NCI-H187 (cell line): ENCODE measurements around the gene ZNF436.

Source experiments
- DNase-seq, 2 experiments: peaks; one replicate each; lab custom pipeline; 2025; lab: John Stamatoyannopoulos, UW

ZNF436 gene

DNA sequence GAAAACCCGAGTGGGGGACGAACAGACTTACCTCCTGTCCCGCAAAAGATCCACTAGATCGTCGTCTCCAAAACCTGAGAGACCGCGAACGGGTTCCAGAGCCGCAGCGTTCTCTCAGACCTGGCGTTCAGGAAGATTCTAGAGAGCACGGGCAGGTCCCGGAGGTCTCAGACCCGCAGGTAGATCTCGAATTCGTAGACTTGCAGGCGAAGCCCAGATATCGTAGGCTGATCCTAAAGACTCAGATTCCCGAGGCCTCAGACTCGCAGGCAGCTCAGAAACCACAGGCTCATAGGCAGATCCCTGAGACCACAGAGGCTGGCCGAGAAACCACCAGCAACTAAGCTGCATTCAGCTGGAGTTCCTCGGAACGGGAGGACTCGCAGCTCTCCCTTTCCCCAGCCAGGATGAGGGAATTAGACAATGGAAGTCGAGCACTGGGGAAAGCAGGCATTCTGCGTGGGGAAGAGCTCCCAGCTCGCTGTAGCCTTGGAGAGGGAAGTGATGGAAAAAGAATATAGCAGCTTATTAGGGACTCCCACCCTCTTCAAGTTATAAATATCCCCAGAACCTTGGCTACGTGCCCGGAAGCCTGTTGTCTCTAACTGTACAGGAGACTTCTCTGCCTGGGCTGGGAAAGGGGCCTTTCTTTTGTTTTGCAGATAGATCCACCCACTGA, at the start of gene ZNF436:
Gene ZNF436 (minus strand): TSS at position 502 of the 679 bp plus-strand sequence. CDS start 1,831 bp downstream, outside the sequence.
- peak; percentile 62 to 66 for DNase-seq

DNA sequence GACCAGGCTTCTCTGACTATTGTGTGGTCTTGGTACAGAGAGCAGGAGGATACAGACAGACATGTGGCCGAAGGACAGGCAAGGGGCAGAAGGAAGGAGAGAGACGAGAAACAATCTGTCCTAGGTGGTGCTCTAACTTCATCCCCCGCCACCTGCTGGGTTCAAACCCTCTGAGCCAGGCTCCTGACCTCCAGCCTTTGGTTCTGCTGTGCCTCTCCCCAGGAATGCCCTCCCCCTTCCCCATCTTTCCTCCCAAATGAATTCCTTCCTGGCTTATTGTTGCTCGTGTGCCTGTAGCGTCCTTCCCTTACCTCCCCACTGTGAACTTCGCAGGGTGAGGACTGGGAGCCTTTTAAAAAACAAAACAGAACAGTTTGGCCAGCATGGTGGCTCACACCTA, 49.5 kb upstream of the ZNF436 start:
- no peak for DNase-seq

DNA sequence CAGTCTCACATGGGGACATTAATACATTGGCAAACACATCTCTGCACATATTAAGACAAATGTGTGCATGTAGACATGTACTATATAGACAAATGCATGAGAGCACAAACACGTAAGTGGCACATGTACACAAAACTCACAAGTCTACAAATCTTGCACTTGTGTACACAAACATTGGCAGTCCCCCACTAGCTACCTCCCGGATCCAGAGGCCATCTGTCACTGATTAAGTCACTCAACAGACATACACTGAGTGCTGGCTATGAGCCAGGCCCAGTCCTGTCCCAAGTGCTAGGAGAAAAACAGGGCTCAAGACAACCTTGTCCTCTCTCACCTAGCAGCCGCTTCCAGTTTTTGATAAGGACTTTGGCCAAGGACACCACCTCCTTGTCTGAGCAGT, 47.9 kb upstream of the ZNF436 start:
- no peak for DNase-seq

- DNase-seq, result no peak
Measured at GRCh38 chr1:23416964-23417363, 47.3 kb upstream of the ZNF436 start.

- DNase-seq, result no peak
Measured at GRCh38 chr1:23408797-23409290, 39.2 kb upstream of the ZNF436 start.

- DNase-seq, result no peak
Measured at GRCh38 chr1:23407016-23407630, 37.5 kb upstream of the ZNF436 start.

- no peak for DNase-seq
Measured at GRCh38 chr1:23405946-23406345, 36.3 kb upstream of the ZNF436 start.

- peak; percentile 57 to 75 for DNase-seq
Measured at GRCh38 chr1:23403735-23404486, 34.3 kb upstream of the ZNF436 start.

GRCh38 chr1:23403355-23403734, 33.7 kb upstream of the ZNF436 start:
- DNase-seq, result no peak

DNA sequence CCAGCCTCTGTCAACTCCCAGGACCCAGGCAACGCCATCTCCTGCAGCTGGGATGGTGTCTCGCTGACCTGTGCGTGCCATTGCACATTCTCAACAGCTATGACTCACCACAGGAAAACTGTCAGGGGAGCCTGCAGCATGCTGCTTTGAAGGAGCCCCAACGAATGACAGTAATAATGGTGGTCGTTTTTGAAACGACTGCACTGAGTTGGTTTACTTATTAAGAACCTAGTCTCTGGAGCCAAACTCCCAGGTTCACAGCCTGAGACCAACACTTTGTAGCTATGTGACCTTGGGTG, 33.4 kb upstream of the ZNF436 start:
- DNase-seq, result no peak

DNA sequence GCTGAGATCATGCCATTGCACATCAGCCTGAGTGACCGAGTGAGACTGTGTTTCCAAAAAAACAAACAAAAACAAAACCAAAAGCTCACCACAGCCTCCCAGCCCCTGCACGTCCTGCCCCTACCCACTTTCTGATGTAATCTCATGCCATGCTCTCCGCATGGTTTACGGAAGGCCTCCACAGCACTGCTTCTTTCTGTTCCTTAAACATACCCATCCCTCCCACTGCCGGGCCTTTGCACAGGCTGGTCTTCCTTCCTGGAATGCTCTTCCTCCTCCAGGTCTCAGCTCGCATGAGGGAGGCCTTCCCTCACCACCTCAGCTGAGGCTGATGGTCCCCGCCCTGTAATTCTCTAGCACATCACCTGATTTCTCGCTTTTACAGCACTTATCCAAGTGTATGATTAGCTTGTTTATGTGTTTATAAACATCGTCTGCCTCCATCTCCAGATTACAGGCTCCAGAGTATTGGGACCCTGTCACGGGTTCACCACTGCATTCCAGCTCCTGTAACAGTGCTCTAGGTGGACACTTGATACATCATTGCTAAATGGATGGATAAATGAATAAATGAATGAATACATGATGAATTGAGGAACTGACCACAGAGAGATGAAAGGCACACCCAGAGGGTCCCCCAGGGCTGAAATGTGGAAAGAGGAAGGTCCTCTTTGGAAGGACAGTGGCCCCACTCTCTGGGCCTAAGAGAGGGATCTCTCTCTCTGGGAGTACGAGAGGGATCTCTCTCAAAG, 32.8 kb upstream of the ZNF436 start:
- no peak for DNase-seq

GRCh38 chr1:23401313-23401712, 31.7 kb upstream of the ZNF436 start:
- DNase-seq, result no peak

GRCh38 chr1:23400324-23401114, 30.9 kb upstream of the ZNF436 start:
- DNase-seq, result no peak

GRCh38 chr1:23399229-23399628, 29.6 kb upstream of the ZNF436 start:
- DNase-seq, result no peak

GRCh38 chr1:23397908-23398307, 28.3 kb upstream of the ZNF436 start:
- DNase-seq, result no peak

DNA sequence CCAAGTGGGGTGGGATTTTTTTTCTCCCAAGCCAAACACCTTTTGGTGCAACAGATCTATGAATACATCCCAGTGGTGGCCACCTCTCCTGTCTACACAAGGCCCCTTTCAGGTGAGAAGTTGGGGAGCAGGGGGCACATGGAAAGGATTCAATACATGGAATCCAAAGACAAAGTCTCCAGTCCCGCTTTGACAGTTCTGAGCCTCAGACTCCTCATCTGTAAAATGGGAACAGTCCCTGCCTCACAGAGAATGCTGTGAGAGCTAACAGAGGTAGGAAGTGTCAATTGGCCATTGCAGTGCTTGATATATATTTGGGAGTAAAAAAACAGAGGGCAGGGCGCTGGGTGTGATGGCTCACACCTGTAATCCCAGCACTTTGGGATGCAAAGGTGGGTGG, 26.7 kb upstream of the ZNF436 start:
- no peak for DNase-seq

- DNase-seq, result no peak
Measured at GRCh38 chr1:23395849-23396248, 26.2 kb upstream of the ZNF436 start.

- no peak for DNase-seq
Measured at GRCh38 chr1:23395154-23395724, 25.6 kb upstream of the ZNF436 start.

DNA sequence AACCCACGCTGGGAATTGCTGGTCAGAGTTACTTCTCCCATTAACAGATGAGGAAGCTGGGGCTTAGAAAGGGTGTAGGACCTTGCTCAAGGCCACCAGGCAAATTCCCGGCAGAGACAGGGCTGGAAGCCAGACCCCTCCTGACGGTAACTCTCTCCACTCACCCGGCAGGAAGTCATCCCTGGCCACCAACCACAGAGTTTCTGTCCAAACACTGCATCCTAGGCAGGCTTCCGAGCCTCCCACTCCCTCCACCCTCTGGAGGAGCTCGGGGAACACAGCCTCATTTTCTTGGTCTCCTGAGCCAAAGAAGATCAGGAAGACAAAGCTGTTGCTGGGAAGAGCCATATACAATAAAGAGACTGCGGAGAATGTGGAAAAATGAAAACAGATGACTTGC, 25.0 kb upstream of the ZNF436 start:
- no peak for DNase-seq

DNA sequence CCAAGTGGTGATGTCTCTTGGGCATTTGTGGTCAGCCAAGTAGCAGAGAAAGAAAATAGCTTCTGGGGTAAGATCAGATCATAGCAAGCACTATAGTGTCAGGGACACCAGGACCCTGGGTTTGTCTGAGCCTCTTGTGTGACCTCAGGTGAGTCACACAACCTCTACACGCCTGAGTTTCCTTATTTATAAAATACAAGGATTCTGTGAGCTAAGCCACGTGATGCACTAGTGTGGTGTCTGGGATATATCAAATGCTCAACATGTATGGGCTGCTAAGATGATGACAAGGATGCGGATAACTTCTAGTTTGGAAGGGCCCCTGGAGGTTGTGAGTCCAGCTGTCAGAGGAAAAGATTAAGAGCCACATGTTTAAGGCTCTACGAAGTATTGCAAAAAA, 24.5 kb upstream of the ZNF436 start:
- no peak for DNase-seq

GRCh38 chr1:23393706-23394105, 24.1 kb upstream of the ZNF436 start:
- DNase-seq, result no peak
